Gastroesophageal sphincter (tissue), 4 donors: Measurements from ENCODE around the gene CALY. TPM values are rescaled to one million over a fixed set of nuclear protein-coding genes. Genes with fewer than 3 reads are reported as not detected.

Source experiments
- ATAC-seq: fragments of 150-250 bp; one replicate; pipeline ENCODE4 v1.9.1; 2016; ENCODE audit warnings: mild to moderate bottlenecking, moderate library complexity
- H3K27ac ChIP-seq, 4 donors: fragments of 200-600 bp; sonication (generic) in 3 of 4; 1 replicate in 3 of 4; 2 replicates in 1 of 4; pipeline ENCODE4 v1.5.1; 2016 to 2019
- H3K27me3 ChIP-seq: fragments of 200-600 bp; sonication (generic); one replicate; pipeline ENCODE4 v1.5.1; 2019
- H3K36me3 ChIP-seq, 2 donors: fragments of 200-600 bp; sonication (generic); one replicate each; pipeline ENCODE4 v1.5.1; 2019; ENCODE audit warnings: control low read depth in 1 of 2
- H3K4me1 ChIP-seq, 3 donors: fragments of 200-600 bp; sonication (generic); 1 replicate in 2 of 3; 2 replicates in 1 of 3; pipeline ENCODE4 v1.5.1; 2016 to 2019; ENCODE audit warnings: control low read depth in 2 of 3
- H3K4me3 ChIP-seq, 2 donors: fragments of 200-600 bp; sonication (generic); one replicate each; pipeline ENCODE4 v1.5.1; 2019; ENCODE audit warnings: mild to moderate bottlenecking in 1 of 2, moderate library complexity in 1 of 2
- H3K9me3 ChIP-seq, 3 donors: fragments of 200-600 bp; sonication (generic); one replicate each; pipeline ENCODE4 v1.5.1; 2017 to 2019; ENCODE audit warnings: control low read depth in 2 of 3
- EP300 ChIP-seq: sonication (generic); formaldehyde crosslinking; IDR thresholded peaks from one replicate; pipeline ENCODE4 v1.6.1; 2017; ENCODE audit warnings: antibody characterized with exemption, mild to moderate bottlenecking
- POLR2A ChIP-seq, 2 donors: fragments of 450-650 bp; IDR thresholded peaks; one replicate each; pipeline ENCODE4 v1.6.1; 2017; ENCODE audit warnings: antibody characterized with exemption in 2 of 2, mild to moderate bottlenecking in 2 of 2, moderate library complexity in 1 of 2
- POLR2AphosphoS5 ChIP-seq: sonication (generic); formaldehyde crosslinking; IDR thresholded peaks from one replicate; pipeline ENCODE4 v1.6.1; 2017; ENCODE audit warnings: antibody characterized with exemption
- WGBS, 2 donors: methylation state at CpG; one replicate each; pipeline ENCODE4 v1.1.5; 2018; ENCODE audit warnings: low coverage in 1 of 2; 5-methylcytosine and 5-hydroxymethylcytosine counted together
- total RNA-seq, 4 donors: library from RNA; depleted of rRNA; stranded (reverse); fragments of >200 nt; gene quantifications; one replicate each; pipeline ENCODE4 v1.1.0, GENCODE V29; 2016
- TF ChIP-seq, protein P1 (sequence below), 4 experiments: fragments of 200-600 bp in 2 of 4; fragments of 450-650 bp in 2 of 4; sonication (generic) in 1 of 4; IDR thresholded peaks; one replicate each; pipeline ENCODE4 v1.5.1; 2017 to 2019; ENCODE audit warnings: antibody characterized with exemption in 4 of 4, mild to moderate bottlenecking in 2 of 4, moderate library complexity in 2 of 4

CALY gene
- total RNA-seq, 4 donors from 2014 or later: 0.47 to 1.5 (median 1.5) TPM; not detected in 1

DNA sequence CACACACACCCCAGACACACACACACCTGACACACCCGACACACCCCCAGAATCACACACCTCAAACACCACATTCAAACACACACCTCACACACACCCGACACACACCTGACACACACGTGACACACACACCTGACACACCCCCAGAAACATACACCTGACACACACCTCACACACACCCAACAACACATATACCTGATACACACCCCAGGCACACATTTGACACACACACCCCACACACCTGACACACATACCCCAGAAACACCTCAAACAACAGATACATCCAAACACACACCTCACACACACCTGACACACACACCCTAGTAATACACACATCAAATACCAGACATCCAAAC is 652 bp upstream of the CALY start:
- Histone ChIP-seq H3K4me3 (no peak overlapping the region), H3K27me3 (peaks cover 92% of the 10 kb centered on the region), H3K9me3 (no peaks in the 10 kb centered on the region), H3K27ac (no peak overlapping the region), H3K4me1 (peaks cover 0 to 26% (median 23%) of the 10 kb centered on the region in 3 donors), H3K36me3 (no peaks in the 10 kb centered on the region)
- 86 to 88% methylated on average over 3 of the region's 3 CpGs for WGBS, 2 donors
- TF ChIP-seq POLR2AphosphoS5: no peak
- TF ChIP-seq POLR2A (IDR thresholded peaks at IDR 0.05): no peak
- TF ChIP-seq, protein P1, sequence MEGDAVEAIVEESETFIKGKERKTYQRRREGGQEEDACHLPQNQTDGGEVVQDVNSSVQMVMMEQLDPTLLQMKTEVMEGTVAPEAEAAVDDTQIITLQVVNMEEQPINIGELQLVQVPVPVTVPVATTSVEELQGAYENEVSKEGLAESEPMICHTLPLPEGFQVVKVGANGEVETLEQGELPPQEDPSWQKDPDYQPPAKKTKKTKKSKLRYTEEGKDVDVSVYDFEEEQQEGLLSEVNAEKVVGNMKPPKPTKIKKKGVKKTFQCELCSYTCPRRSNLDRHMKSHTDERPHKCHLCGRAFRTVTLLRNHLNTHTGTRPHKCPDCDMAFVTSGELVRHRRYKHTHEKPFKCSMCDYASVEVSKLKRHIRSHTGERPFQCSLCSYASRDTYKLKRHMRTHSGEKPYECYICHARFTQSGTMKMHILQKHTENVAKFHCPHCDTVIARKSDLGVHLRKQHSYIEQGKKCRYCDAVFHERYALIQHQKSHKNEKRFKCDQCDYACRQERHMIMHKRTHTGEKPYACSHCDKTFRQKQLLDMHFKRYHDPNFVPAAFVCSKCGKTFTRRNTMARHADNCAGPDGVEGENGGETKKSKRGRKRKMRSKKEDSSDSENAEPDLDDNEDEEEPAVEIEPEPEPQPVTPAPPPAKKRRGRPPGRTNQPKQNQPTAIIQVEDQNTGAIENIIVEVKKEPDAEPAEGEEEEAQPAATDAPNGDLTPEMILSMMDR (IDR thresholded peaks at IDR 0.05): no peak
- no peak for TF ChIP-seq EP300
- ATAC-seq: no peak

DNA sequence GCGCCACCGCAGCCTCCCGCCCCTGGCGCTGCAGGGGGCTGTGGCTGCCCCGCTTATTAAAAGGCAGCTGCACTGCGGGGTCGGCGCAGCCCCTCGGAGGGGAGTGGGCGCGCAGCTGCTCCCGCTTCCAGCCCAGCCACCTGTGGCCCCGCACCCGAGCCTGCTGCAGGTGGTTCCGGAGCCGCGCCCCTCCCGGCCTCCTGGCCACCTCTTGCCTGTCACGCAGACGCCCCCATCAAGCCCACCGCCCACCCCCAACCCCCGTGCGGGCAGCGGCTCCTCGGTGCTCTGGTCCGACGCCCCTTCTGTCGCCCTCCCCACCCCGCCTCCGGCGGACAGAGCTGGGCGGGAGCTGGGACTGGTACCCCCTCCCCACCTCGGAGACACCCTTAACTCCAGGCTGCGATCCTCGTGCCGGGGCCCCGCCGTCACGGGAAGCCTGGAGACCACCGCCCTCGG is 549 bp downstream of the CALY start:
- no peak overlapping the region for H3K27ac ChIP-seq
- H3K27me3 ChIP-seq: peaks cover 92% of the 10 kb centered on the region
- H3K4me1 ChIP-seq: peaks cover 0 to 26% (median 23%) of the 10 kb centered on the region in 3 donors
- H3K9me3 ChIP-seq: no peaks in the 10 kb centered on the region
- peak overlapping the region in 1 of 2 donors; percentile 46 for H3K4me3 ChIP-seq
- WGBS, 2 donors: no CpG with 5 or more reads among the region's 41 CpGs
- TF ChIP-seq POLR2AphosphoS5 (no peak), EP300 (no peak), POLR2A (IDR thresholded peaks at IDR 0.05) (no peak)
- TF ChIP-seq, protein P1 (IDR thresholded peaks at IDR 0.05): no peak
- no peak for ATAC-seq
- no peaks in the 10 kb centered on the region for H3K36me3 ChIP-seq

DNA sequence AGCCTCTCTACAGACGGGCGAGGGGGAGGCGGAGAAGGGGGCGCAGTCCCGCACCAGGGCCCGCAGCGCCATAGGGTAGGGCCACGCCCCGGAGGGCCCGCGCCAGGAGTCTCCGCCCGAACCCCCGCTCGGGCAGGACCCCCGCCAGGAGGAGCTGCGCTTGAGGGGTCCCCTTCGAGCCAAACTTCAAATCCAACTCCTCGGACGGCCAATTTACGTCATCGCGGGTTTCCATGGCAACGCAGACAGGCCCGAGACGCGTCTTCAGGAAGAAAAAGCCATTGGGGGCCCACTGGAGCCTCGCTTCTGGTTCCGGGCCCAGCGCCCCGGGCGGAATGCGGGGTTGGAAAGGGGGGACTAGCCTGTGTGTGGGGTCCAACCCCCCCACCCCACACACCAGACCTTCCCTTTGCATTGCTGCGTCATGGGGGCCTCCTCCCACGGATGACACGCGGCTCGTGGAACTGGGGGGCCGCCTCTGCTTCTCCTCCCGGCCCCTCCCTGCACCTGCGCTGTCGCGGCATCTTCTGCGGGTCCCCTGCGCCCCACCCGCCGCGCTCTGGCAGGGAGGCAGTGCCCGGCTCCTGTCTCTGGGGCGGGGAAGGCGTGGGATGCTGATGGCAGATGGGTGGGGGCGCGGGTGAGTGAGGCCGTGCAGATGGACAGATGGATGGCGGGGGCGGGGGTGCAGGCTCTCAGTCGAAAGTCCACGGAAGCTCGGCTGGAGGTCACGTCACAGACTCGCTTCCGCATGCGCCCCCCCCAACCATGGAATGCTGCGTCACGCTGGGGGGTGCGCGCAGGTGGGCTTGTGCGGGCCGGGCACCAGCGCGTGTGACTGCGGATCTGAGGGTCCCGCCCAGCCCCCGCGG is 1.2 kb downstream of the CALY start:
- no peaks in the 10 kb centered on the region for H3K9me3 ChIP-seq
- no peaks in the 10 kb centered on the region for H3K36me3 ChIP-seq
- no CpG with 5 or more reads among the region's 75 CpGs for WGBS, 2 donors
- peak overlapping the region; percentile 1 to 46 for H3K4me3 ChIP-seq
- TF ChIP-seq, protein P1 (IDR thresholded peaks at IDR 0.05): no peak
- no peak for TF ChIP-seq POLR2AphosphoS5
- TF ChIP-seq EP300: no peak
- TF ChIP-seq POLR2A (IDR thresholded peaks at IDR 0.05): no peak
- H3K27ac ChIP-seq: no peak overlapping the region
- H3K4me1 ChIP-seq: peaks cover 0 to 26% (median 23%) of the 10 kb centered on the region in 3 donors
- H3K27me3 ChIP-seq: peaks cover 91% of the 10 kb centered on the region
- no peak for ATAC-seq

DNA sequence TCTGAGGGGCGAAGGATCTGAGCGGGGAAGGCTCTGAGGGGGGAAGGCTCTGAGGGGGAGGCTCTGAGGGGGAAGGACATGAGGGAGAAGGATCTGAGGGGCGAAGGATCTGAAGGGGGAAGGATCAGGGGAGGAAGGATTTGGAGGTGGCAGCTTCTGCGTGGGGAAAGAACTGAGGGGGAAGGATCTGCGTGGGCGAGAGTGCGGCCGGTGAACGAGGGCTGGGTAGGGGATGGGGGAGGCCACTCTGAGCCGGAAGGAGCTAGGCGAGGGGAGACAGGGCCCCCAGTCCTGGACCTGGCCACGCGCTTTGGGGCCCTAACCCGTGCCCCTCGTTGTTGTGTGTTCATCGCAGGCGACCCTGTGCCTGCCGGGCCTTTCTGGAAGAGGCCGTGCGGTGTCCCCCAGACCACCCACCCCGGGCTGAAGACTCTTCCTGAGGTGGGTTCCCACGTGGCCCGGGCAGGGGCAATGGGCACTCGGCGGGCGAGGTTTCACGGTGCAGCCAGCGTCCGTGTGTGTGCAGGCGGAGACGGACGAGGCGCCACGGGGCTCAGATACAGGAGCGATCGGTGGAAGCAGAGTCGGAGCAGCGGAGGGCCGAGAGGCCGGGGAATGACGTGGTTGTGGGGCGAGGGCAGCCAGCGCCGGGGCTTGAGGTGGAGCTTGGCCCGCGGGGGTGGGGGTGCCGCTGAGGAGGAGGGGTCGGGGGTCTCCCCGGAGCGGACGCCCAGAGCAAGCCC is 2.0 kb downstream of the CALY start:
- ATAC-seq: peak; percentile 26

More for the DNA sequence above, 2.0 kb downstream of the CALY start:
- Histone ChIP-seq H3K36me3 (no peaks in the 10 kb centered on the region), H3K27me3 (peaks cover 88% of the 10 kb centered on the region), H3K4me3 (peak overlapping the region in 1 of 2 donors; percentile 46), H3K9me3 (no peaks in the 10 kb centered on the region), H3K4me1 (peaks cover 0 to 31% (median 23%) of the 10 kb centered on the region in 3 donors), H3K27ac (no peak overlapping the region)
- 31% methylated on average over 15 of the region's 51 CpGs; no CpG with 5 or more reads in 1 of the 2 donors for WGBS, 2 donors
- no peak for TF ChIP-seq POLR2A (IDR thresholded peaks at IDR 0.05)
- TF ChIP-seq, protein P1 (IDR thresholded peaks at IDR 0.05): no peak
- no peak for TF ChIP-seq POLR2AphosphoS5
- TF ChIP-seq EP300: no peak
